Testis (tissue), 3 donors: ENCODE results near the gene NOTCH1. TPM values are rescaled to one million over a fixed set of nuclear protein-coding genes. Genes with fewer than 3 reads are reported as not detected.

Experiments used
- DNase-seq: peaks from one replicate; pipeline ENCODE4 v3.0.0-alpha.2; 2019
- H3K27ac ChIP-seq, 2 donors: fragments of 200-600 bp; sonication (generic); one replicate each; pipeline ENCODE4 v1.5.1; 2019
- H3K27me3 ChIP-seq: fragments of 200-600 bp; sonication (generic); one replicate; pipeline ENCODE4 v1.5.1; 2019
- H3K36me3 ChIP-seq: fragments of 200-600 bp; sonication (generic); one replicate; pipeline ENCODE4 v1.5.1; 2017; ENCODE audit warnings: low read depth; ENCODE audit errors: missing control alignments
- H3K4me1 ChIP-seq: fragments of 200-600 bp; sonication (generic); one replicate; pipeline ENCODE4 v1.5.1; 2019
- H3K4me3 ChIP-seq, 2 donors: fragments of 200-600 bp; sonication (generic); one replicate each; pipeline ENCODE4 v1.5.1; 2017 to 2019
- H3K9me3 ChIP-seq: fragments of 200-600 bp; sonication (generic); one replicate; pipeline ENCODE4 v1.5.1; 2017
- CTCF ChIP-seq, 3 experiments: fragments of 450-650 bp in 2 of 3; fragments of 200-600 bp in 1 of 3; sonication (generic) in 1 of 3; IDR thresholded peaks; one replicate each; pipeline ENCODE4 v1.5.1; 2016 to 2019; ENCODE audit warnings: antibody characterized with exemption in 3 of 3, mild to moderate bottlenecking in 2 of 3, moderate library complexity in 1 of 3
- POLR2A ChIP-seq: fragments of 450-650 bp; IDR thresholded peaks from one replicate; pipeline ENCODE4 v1.6.1; 2017; ENCODE audit warnings: antibody characterized with exemption, mild to moderate bottlenecking, moderate library complexity
- WGBS, 2 donors: methylation state at CpG; one replicate each; pipeline ENCODE4 v1.1.5; 2018; 5-methylcytosine and 5-hydroxymethylcytosine counted together
- intact Hi-C: fragments of 100-400 bp; cut with DNase I; formaldehyde crosslinking; loops from one replicate; pipeline ENCODE4 v1.15.1; 2023; ENCODE audit warnings: low total_unique reads
- polyA plus RNA-seq: library from polyadenylated mRNA; stranded (reverse); fragments of 350-450 nt; fragmentation: Illumina TruSeq; extraction: RNeasy Lipid Tissue Mini Kit (QIAGEN cat#74804); gene quantifications from one replicate; pipeline ENCODE4 v1.2.3, GENCODE V29; 2014; ENCODE audit warnings: low read depth, low replicate concordance; ENCODE audit not compliant: insufficient read depth
- total RNA-seq, 2 donors: library from RNA; depleted of rRNA; stranded (reverse); fragments of >200 nt; gene quantifications; one replicate each; pipeline ENCODE4 v1.2.3, GENCODE V29; 2016

Gene NOTCH1
- total and polyA plus RNA-seq, 3 donors from 2014 or later = 7.2 to 34.1 (median 32.4) TPM

GRCh38 chr9:136472640-136473353 lies 73.1 kb downstream of the NOTCH1 start:
- TF ChIP-seq CTCF (IDR thresholded peaks at IDR 0.05) (no peak), POLR2A (no peak)
- Histone ChIP-seq H3K9me3 (no peaks in the 10 kb centered on the region), H3K27ac (no peak overlapping the region), H3K4me1 (peaks cover 5% of the 10 kb centered on the region), H3K36me3 (no peaks in the 10 kb centered on the region), H3K27me3 (no peaks in the 10 kb centered on the region), H3K4me3 (no peak overlapping the region)
- WGBS, 2 donors = 93 to 94% methylated on average over 14 to 28 of the region's 28 CpGs
- DNase-seq = no peak
- intact Hi-C loops = no loop called here

- H3K9me3 ChIP-seq = no peaks in the 10 kb centered on the region
- no peaks in the 10 kb centered on the region for H3K27me3 ChIP-seq
- no peak for TF ChIP-seq POLR2A
- TF ChIP-seq CTCF (IDR thresholded peaks at IDR 0.05) = no peak
- no peak overlapping the region for H3K27ac ChIP-seq
- no peaks in the 10 kb centered on the region for H3K36me3 ChIP-seq
- peaks cover 5% of the 10 kb centered on the region for H3K4me1 ChIP-seq
- intact Hi-C loops = no loop called here
- no peak for DNase-seq
- 91 to 94% methylated on average over 16 to 19 of the region's 19 CpGs for WGBS, 2 donors
- no peak overlapping the region for H3K4me3 ChIP-seq
These were observed 73.9 kb downstream of the NOTCH1 start for GRCh38 chr9:136471802-136472487.

GRCh38 chr9:136470792-136471469 lies 74.9 kb downstream of the NOTCH1 start:
- 80 to 90% methylated on average over 12 of the region's 12 CpGs for WGBS, 2 donors
- Histone ChIP-seq H3K4me1 (peaks cover 5% of the 10 kb centered on the region), H3K9me3 (no peaks in the 10 kb centered on the region), H3K36me3 (no peaks in the 10 kb centered on the region), H3K27me3 (no peaks in the 10 kb centered on the region), H3K27ac (no peak overlapping the region), H3K4me3 (no peak overlapping the region)
- intact Hi-C loops = no loop called here
- TF ChIP-seq POLR2A = no peak
- TF ChIP-seq CTCF (IDR thresholded peaks at IDR 0.05) = no peak
- peak; percentile 47 for DNase-seq

- peaks cover 5% of the 10 kb centered on the region for H3K4me1 ChIP-seq
- no peaks in the 10 kb centered on the region for H3K36me3 ChIP-seq
- 66 to 82% methylated on average over 11 of the region's 11 CpGs for WGBS, 2 donors
- H3K27ac ChIP-seq = no peak overlapping the region
- no peaks in the 10 kb centered on the region for H3K27me3 ChIP-seq
- no peak for DNase-seq
- no peak overlapping the region for H3K4me3 ChIP-seq
- H3K9me3 ChIP-seq = no peaks in the 10 kb centered on the region
- intact Hi-C loops = no loop called here
- TF ChIP-seq POLR2A (no peak), CTCF (IDR thresholded peaks at IDR 0.05) (no peak)
These were observed 75.5 kb downstream of the NOTCH1 start for GRCh38 chr9:136470356-136470755.
